HCT116 (cell line): Measurements from ENCODE around the gene KCNIP4. TPM values are rescaled to one million over a fixed set of nuclear protein-coding genes. Genes with fewer than 3 reads are reported as not detected.

ENCODE experiments used
- ATAC-seq: fragments of 200-7000 bp; cut with Tn5 transposase; 2 replicates; pipeline ENCODE4 v1.9.1; 2020; ENCODE audit warnings: mild to moderate bottlenecking, moderate library complexity
- BruUV-seq: library from RNA; stranded (reverse); fragments of 400-500 nt; replicated peaks from 2 replicates; lab custom pipeline; 2021; lab: Mats Ljungman, UMichigan
- CTCF ChIA-PET: fragments of 300-600 bp; sonication (Branson Sonifier 250); formaldehyde crosslinking; loops from one replicate; lab custom pipeline; 2021; ENCODE audit warnings: antibody characterized with exemption; lab: Charles Lee
- POLR2A ChIA-PET: fragments of 300-600, 350-600 bp; sonication (Branson Sonifier 250); formaldehyde crosslinking; loops from one replicate; lab custom pipeline; 2021; ENCODE audit warnings: antibody characterized with exemption; lab: Charles Lee
- RAD21 ChIA-PET, 2 experiments: fragments of 300-600 bp; sonication (Branson Sonifier 250); formaldehyde crosslinking; loops; one replicate each; lab custom pipeline; 2023; ENCODE audit warnings: low total read pairs in 2 of 2; ENCODE audit not compliant: uncharacterized antibody in 2 of 2, unreplicated experiment in 2 of 2, low non-redundant PET in 1 of 2; lab: Charles Lee
- DNase-seq: peaks from one replicate; pipeline ENCODE4 v3.0.0-alpha.2; 2010; ENCODE audit warnings: low read depth, low spot score
- H2AFZ ChIP-seq: fragments of 200-600 bp; shearing (Covaris generic), sonication (generic); 2 replicates; pipeline ENCODE4 v1.6.1; 2017; ENCODE audit warnings: low read depth, mixed run types, mixed read lengths, antibody characterized with exemption, low read length; ENCODE audit not compliant: poor library complexity, severe bottlenecking
- H3K27ac ChIP-seq: 2 replicates; pipeline ENCODE4 v1.5.1; 2012; ENCODE audit warnings: low read depth, low read length
- H3K27me3 ChIP-seq: fragments of 200-600 bp; sonication (generic); 2 replicates; pipeline ENCODE4 v1.6.1; 2016; ENCODE audit warnings: mixed run types, low read length, mixed read lengths; ENCODE audit not compliant: insufficient read depth
- H3K36me3 ChIP-seq, 2 experiments: fragments of 200-500 bp in 1 of 2; fragments of 200-600 bp in 1 of 2; sonication (Bioruptor generic) in 1 of 2; sonication (generic) in 1 of 2; 2 replicates each; pipeline versions ENCODE4 v1.5.1 to v1.6.1; 2014 to 2016; ENCODE audit warnings: low read length in 2 of 2, inconsistent platforms in 1 of 2, mixed read lengths in 1 of 2, mixed run types in 1 of 2; ENCODE audit not compliant: insufficient read depth in 2 of 2, control insufficient read depth in 1 of 2
- H3K4me1 ChIP-seq, 2 experiments: fragments of 200-600 bp in 1 of 2; sonication (generic) in 1 of 2; 2 replicates each; pipeline versions ENCODE4 v1.5.1 to v1.6.1; 2012 to 2017; ENCODE audit warnings: low read length in 2 of 2, inconsistent platforms in 1 of 2, mild to moderate bottlenecking in 1 of 2, mixed read lengths in 1 of 2, mixed run types in 1 of 2, moderate library complexity in 1 of 2; ENCODE audit not compliant: insufficient read depth in 2 of 2, control insufficient read depth in 1 of 2
- H3K4me2 ChIP-seq: fragments of 200-600 bp; sonication (generic); 2 replicates; pipeline ENCODE4 v1.6.1; 2017; ENCODE audit warnings: mixed run types, low read length, mixed read lengths
- H3K4me3 ChIP-seq, 2 experiments: fragments of 200-600 bp in 1 of 2; sonication (generic) in 1 of 2; replicated peaks in 1 of 2; 2 replicates each; pipeline ENCODE4 v1.5.1; 2011 to 2016; ENCODE audit warnings: low read length in 2 of 2, control low read depth in 1 of 2, low read depth in 1 of 2, mild to moderate bottlenecking in 1 of 2, mixed read lengths in 1 of 2, mixed run types in 1 of 2
- H3K79me2 ChIP-seq: fragments of 200-600 bp; sonication (generic); 2 replicates; pipeline ENCODE4 v1.6.1; 2017; ENCODE audit warnings: mild to moderate bottlenecking, mixed run types, low read length, moderate library complexity, mixed read lengths; ENCODE audit not compliant: insufficient read depth
- H3K9ac ChIP-seq: fragments of 200-600 bp; sonication (generic); 2 replicates; pipeline ENCODE4 v1.6.1; 2016; ENCODE audit warnings: low read length, mixed read lengths
- H3K9me2 ChIP-seq: fragments of 200-600 bp; sonication (generic), shearing (Covaris generic); 2 replicates; pipeline ENCODE4 v1.6.1; 2017; ENCODE audit warnings: mixed run types, mild to moderate bottlenecking, moderate library complexity; ENCODE audit not compliant: insufficient read depth
- H3K9me3 ChIP-seq, 2 experiments: fragments of 200-500 bp in 1 of 2; fragments of 200-600 bp in 1 of 2; sonication (Bioruptor generic) in 1 of 2; sonication (generic) in 1 of 2; 2 replicates each; pipeline ENCODE4 v1.6.1; 2014 to 2017; ENCODE audit warnings: low read length in 2 of 2, mixed read lengths in 2 of 2, inconsistent platforms in 1 of 2, low read depth in 1 of 2, mild to moderate bottlenecking in 1 of 2, mixed run types in 1 of 2, moderate library complexity in 1 of 2; ENCODE audit not compliant: control insufficient read depth in 1 of 2, insufficient read depth in 1 of 2
- H4K20me1 ChIP-seq: fragments of 200-600 bp; sonication (generic), shearing (Covaris generic); 2 replicates; pipeline ENCODE4 v1.6.1; 2017; ENCODE audit warnings: mixed run types, mild to moderate bottlenecking, moderate library complexity; ENCODE audit not compliant: insufficient read depth
- CBX3 ChIP-seq: IDR thresholded peaks from 2 replicates; pipeline ENCODE4 v1.6.1; 2012; ENCODE audit warnings: low read depth
- CEBPB ChIP-seq: IDR thresholded peaks from 2 replicates; pipeline ENCODE4 v1.6.1; 2012; ENCODE audit warnings: low read depth
- CTCF ChIP-seq, 3 experiments: fragments of 200-600 bp in 1 of 3; sonication (generic) in 1 of 3; IDR thresholded peaks in 2 of 3; conservative IDR thresholded peaks in 1 of 3; 2 replicates each; pipeline ENCODE4 v1.5.1; 2012 to 2017; ENCODE audit warnings: low read depth in 2 of 3, low read length in 2 of 3, antibody characterized with exemption in 1 of 3, borderline replicate concordance in 1 of 3, control low read depth in 1 of 3, mild to moderate bottlenecking in 1 of 3, mixed read lengths in 1 of 3, mixed run types in 1 of 3, moderate library complexity in 1 of 3; ENCODE audit not compliant: insufficient read depth in 1 of 3
- EGR1 ChIP-seq: IDR thresholded peaks from 2 replicates; pipeline ENCODE4 v1.6.1; 2012; ENCODE audit warnings: low read depth
- ELF1 ChIP-seq: IDR thresholded peaks from 2 replicates; pipeline ENCODE4 v1.6.1; 2012; ENCODE audit warnings: low read depth, borderline replicate concordance
- EZH2phosphoT487 ChIP-seq: fragments of 200-600 bp; IDR thresholded peaks from 2 replicates; pipeline ENCODE4 v1.6.1; 2018; ENCODE audit warnings: antibody characterized with exemption, borderline replicate concordance
- FOSL1 ChIP-seq: IDR thresholded peaks from 2 replicates; pipeline ENCODE4 v1.6.1; 2012; ENCODE audit warnings: low read depth
- JUND ChIP-seq: IDR thresholded peaks from 2 replicates; pipeline ENCODE4 v1.6.1; 2012
- MAX ChIP-seq: IDR thresholded peaks from 2 replicates; pipeline ENCODE4 v1.6.1; 2012
- POLR2A ChIP-seq: IDR thresholded peaks from 2 replicates; pipeline ENCODE4 v1.7.0; 2011; ENCODE audit warnings: borderline replicate concordance; ENCODE audit not compliant: insufficient read depth, insufficient read length; ENCODE audit errors: extremely low read depth
- REST ChIP-seq: IDR thresholded peaks from 2 replicates; pipeline ENCODE4 v1.6.1; 2012; ENCODE audit warnings: low read depth
- SIN3A ChIP-seq: IDR thresholded peaks from 2 replicates; pipeline ENCODE4 v1.6.1; 2012; ENCODE audit warnings: low read depth
- SP1 ChIP-seq: IDR thresholded peaks from 2 replicates; pipeline ENCODE4 v1.6.1; 2012; ENCODE audit warnings: low read depth
- TCF7L2 ChIP-seq: IDR thresholded peaks from 2 replicates; pipeline ENCODE4 v1.7.0; 2011; ENCODE audit warnings: borderline replicate concordance, inconsistent platforms; ENCODE audit not compliant: insufficient read depth, insufficient read length; ENCODE audit errors: extremely low read depth
- ZFX ChIP-seq: fragments of 450-650 bp; IDR thresholded peaks from 2 replicates; pipeline ENCODE4 v1.6.1; 2017
- ZNF274 ChIP-seq: fragments of 200-500 bp; sonication (Bioruptor generic); IDR thresholded peaks from 2 replicates; pipeline ENCODE4 v1.6.1; 2014; ENCODE audit warnings: mild to moderate bottlenecking, low read depth, low read length, inconsistent platforms
- intact Hi-C: fragments of 100-400 bp; cut with micrococcal nuclease; formaldehyde crosslinking; loops from 2 replicates; pipeline ENCODE4 v1.10.0; 2022
- total RNA-seq: library from RNA; stranded (reverse); gene quantifications from one replicate; pipeline ENCODE4 v1.2.1, GENCODE V29; 2021; ENCODE audit not compliant: unreplicated experiment

Gene KCNIP4
- total RNA-seq, 1 experiment from 2014 or later: not detected

- H3K27ac ChIP-seq: no peak overlapping the region
- H3K9ac ChIP-seq: no peak overlapping the region
- H3K4me3 ChIP-seq: no peak overlapping the region
- ChIA-PET RAD21 (no interaction called here), POLR2A (no interaction called here), CTCF (no interaction called here)
- DNase-seq (no peak), ATAC-seq (no peak)
- H3K79me2 ChIP-seq: no peaks in the 10 kb centered on the region
- no peak for TF ChIP-seq FOSL1
- no peak for TF ChIP-seq CEBPB
- H4K20me1 ChIP-seq: no peaks in the 10 kb centered on the region
- H3K27me3 ChIP-seq: no peaks in the 10 kb centered on the region
- no peak overlapping the region for H3K4me2 ChIP-seq
- peaks cover 0 to 4% of the 10 kb centered on the region in 2 experiments; a peak in 2 of 4 replicates for H3K9me3 ChIP-seq
- H2AFZ ChIP-seq: no peak overlapping the region
- BruUV-seq: no TSS peak
- no peaks in the 10 kb centered on the region for H3K4me1 ChIP-seq
- no peaks in the 10 kb centered on the region for H3K36me3 ChIP-seq
- intact Hi-C loops: no loop called here
- no peaks in the 10 kb centered on the region for H3K9me2 ChIP-seq
These were observed 640.9 kb downstream of the KCNIP4 start for GRCh38 chr4:21307709-21308108.

- RAD21 ChIA-PET: no interaction called here
- intact Hi-C loops: no loop called here
- no peaks in the 10 kb centered on the region for H3K36me3 ChIP-seq
- no peak for DNase-seq
- H2AFZ ChIP-seq: no peak overlapping the region
- no peak overlapping the region for H3K4me3 ChIP-seq
- H3K9me2 ChIP-seq: no peaks in the 10 kb centered on the region
- no TSS peak for BruUV-seq
- H3K79me2 ChIP-seq: no peaks in the 10 kb centered on the region
- no peak overlapping the region for H3K4me2 ChIP-seq
- H3K9ac ChIP-seq: no peak overlapping the region
- no peaks in the 10 kb centered on the region for H3K4me1 ChIP-seq
- H4K20me1 ChIP-seq: no peaks in the 10 kb centered on the region
- peaks cover 0 to 3% of the 10 kb centered on the region in 2 experiments; a peak in 2 of 4 replicates for H3K9me3 ChIP-seq
- CTCF ChIA-PET: no interaction called here
- H3K27me3 ChIP-seq: no peaks in the 10 kb centered on the region
- H3K27ac ChIP-seq: no peak overlapping the region
- ATAC-seq: no peak
- POLR2A ChIA-PET: no interaction called here
- TF ChIP-seq SP1 (no peak), MAX (no peak), ELF1 (no peak), EZH2phosphoT487 (no peak), EGR1 (no peak), TCF7L2 (no peak), CBX3 (no peak), POLR2A (no peak), ZNF274 (no peak), JUND (no peak), CEBPB (no peak), ZFX (no peak), CTCF (IDR thresholded peaks at IDR 0.05 in 2 of 3, conservative IDR thresholded peaks at IDR 0.05 in 1 of 3; ENCODE audit: borderline replicate concordance in 1 of 3, insufficient read depth in 1 of 3, low read depth in 2 of 3, low read length in 2 of 3) (no peak), SIN3A (no peak), REST (no peak)
These were observed 644.1 kb downstream of the KCNIP4 start for GRCh38 chr4:21304540-21304887.
